Measurements from ENCODE around the gene CAPN9.

DNA sequence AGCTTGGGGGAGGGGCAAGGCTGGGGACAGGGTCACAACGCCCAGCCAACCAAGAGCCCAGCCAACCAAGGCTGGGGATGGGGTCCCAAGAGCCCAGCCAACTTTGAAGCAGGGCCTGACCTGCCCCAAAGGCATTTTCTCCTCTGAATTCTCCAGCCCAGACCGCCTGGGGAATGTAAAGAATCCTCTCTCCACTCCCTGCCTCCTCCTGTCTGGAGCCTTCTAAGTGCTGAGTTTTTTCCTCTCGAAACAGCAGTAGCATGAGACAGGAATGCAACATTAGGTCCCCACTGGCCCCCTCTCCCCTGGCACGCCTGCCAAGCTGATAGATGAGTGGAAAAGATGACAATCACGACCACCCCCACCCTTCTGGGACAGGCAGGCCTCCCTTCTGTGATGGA lies 104.1 kb downstream of the CAPN9 start:
- TF ChIP-seq, protein P1, sequence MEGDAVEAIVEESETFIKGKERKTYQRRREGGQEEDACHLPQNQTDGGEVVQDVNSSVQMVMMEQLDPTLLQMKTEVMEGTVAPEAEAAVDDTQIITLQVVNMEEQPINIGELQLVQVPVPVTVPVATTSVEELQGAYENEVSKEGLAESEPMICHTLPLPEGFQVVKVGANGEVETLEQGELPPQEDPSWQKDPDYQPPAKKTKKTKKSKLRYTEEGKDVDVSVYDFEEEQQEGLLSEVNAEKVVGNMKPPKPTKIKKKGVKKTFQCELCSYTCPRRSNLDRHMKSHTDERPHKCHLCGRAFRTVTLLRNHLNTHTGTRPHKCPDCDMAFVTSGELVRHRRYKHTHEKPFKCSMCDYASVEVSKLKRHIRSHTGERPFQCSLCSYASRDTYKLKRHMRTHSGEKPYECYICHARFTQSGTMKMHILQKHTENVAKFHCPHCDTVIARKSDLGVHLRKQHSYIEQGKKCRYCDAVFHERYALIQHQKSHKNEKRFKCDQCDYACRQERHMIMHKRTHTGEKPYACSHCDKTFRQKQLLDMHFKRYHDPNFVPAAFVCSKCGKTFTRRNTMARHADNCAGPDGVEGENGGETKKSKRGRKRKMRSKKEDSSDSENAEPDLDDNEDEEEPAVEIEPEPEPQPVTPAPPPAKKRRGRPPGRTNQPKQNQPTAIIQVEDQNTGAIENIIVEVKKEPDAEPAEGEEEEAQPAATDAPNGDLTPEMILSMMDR (IDR thresholded peaks at IDR 0.05 in 4 of 5, conservative IDR thresholded peaks at IDR 0.05 in 1 of 5): no peak
- no peak for TF ChIP-seq POLR2A (IDR thresholded peaks at IDR 0.05)

All from gastrocnemius medialis (tissue), 4 donors.